Mesenchymal stem cell (in vitro differentiated cells and primary cell): ENCODE measurements around the gene PPP6R2.
A peak's percentile ranks its signal among the peaks of the same experiment; 100 is the strongest.
"Not testable (repeated sequence)": the region's sequence is repeated elsewhere in the genome, so short reads cannot be mapped to it uniquely, and the experiment has no call there.

Experiments
- DNase-seq: peaks from one replicate; pipeline ENCODE4 v3.0.0-alpha.2; 2013
- H2AFZ ChIP-seq: one replicate; pipeline ENCODE4 v1.6.1; 2013; ENCODE audit warnings: low read depth, mild to moderate bottlenecking, control low read depth, inconsistent platforms, low read length, moderate library complexity
- H2AK5ac ChIP-seq: 2 replicates; pipeline ENCODE4 v1.6.1; 2013; ENCODE audit warnings: low read length, moderate library complexity, mild to moderate bottlenecking, inconsistent platforms; ENCODE audit not compliant: severe bottlenecking
- H2BK120ac ChIP-seq: one replicate; pipeline ENCODE4 v1.6.1; 2013; ENCODE audit warnings: low read depth, mild to moderate bottlenecking, inconsistent platforms, low read length, moderate library complexity
- H2BK12ac ChIP-seq, 2 experiments: one replicate each; pipeline ENCODE4 v1.6.1; 2013; ENCODE audit warnings: inconsistent platforms in 2 of 2, low read length in 2 of 2, mild to moderate bottlenecking in 2 of 2, moderate library complexity in 2 of 2, control low read depth in 1 of 2
- H2BK15ac ChIP-seq: one replicate; pipeline ENCODE4 v1.6.1; 2013; ENCODE audit warnings: mild to moderate bottlenecking, low read depth, inconsistent platforms; ENCODE audit not compliant: poor library complexity, severe bottlenecking
- H2BK5ac ChIP-seq: 2 replicates; pipeline ENCODE4 v1.6.1; 2013; ENCODE audit warnings: low read depth, mild to moderate bottlenecking, low read length, control low read depth, inconsistent platforms; ENCODE audit not compliant: poor library complexity, severe bottlenecking
- H3K14ac ChIP-seq, 2 experiments: one replicate each; pipeline ENCODE4 v1.6.1; 2013; ENCODE audit warnings: inconsistent platforms in 2 of 2, low read length in 2 of 2, control low read depth in 1 of 2, mild to moderate bottlenecking in 1 of 2, moderate library complexity in 1 of 2
- H3K18ac ChIP-seq, 2 experiments: one replicate each; pipeline ENCODE4 v1.6.1; 2013; ENCODE audit warnings: inconsistent platforms in 2 of 2, low read length in 2 of 2, control low read depth in 1 of 2, low read depth in 1 of 2, mild to moderate bottlenecking in 1 of 2
- H3K23ac ChIP-seq, 2 experiments: one replicate each; pipeline ENCODE4 v1.6.1; 2013; ENCODE audit warnings: inconsistent platforms in 2 of 2, low read length in 2 of 2, mild to moderate bottlenecking in 2 of 2, moderate library complexity in 2 of 2, control low read depth in 1 of 2
- H3K27ac ChIP-seq: 2 replicates; pipeline ENCODE4 v1.5.1; 2013; ENCODE audit warnings: mild to moderate bottlenecking, moderate library complexity, low read length, control low read depth, inconsistent platforms; ENCODE audit not compliant: poor library complexity, severe bottlenecking
- H3K27me3 ChIP-seq, 2 experiments: 2 replicates each; pipeline versions ENCODE4 v1.6.1 to v1.7.0; 2013; ENCODE audit warnings: low read length in 2 of 2, mild to moderate bottlenecking in 2 of 2, moderate library complexity in 2 of 2, control low read depth in 1 of 2, inconsistent platforms in 1 of 2; ENCODE audit not compliant: control insufficient read depth in 1 of 2, insufficient read depth in 1 of 2
- H3K36me3 ChIP-seq, 2 experiments: 2 replicates each; pipeline versions ENCODE4 v1.6.1 to v1.7.0; 2013; ENCODE audit warnings: low read length in 2 of 2, control low read depth in 1 of 2, inconsistent platforms in 1 of 2, low read depth in 1 of 2, mild to moderate bottlenecking in 1 of 2; ENCODE audit not compliant: insufficient read depth in 2 of 2, control insufficient read depth in 1 of 2
- H3K4ac ChIP-seq, 2 experiments: one replicate each; pipeline ENCODE4 v1.6.1; 2013; ENCODE audit warnings: inconsistent platforms in 2 of 2, low read length in 2 of 2, mild to moderate bottlenecking in 2 of 2, moderate library complexity in 2 of 2, control low read depth in 1 of 2, low read depth in 1 of 2
- H3K4me1 ChIP-seq: 2 replicates; pipeline ENCODE4 v1.6.1; 2013; ENCODE audit warnings: low read depth, low read length, control low read depth; ENCODE audit not compliant: control insufficient read depth, insufficient read depth
- H3K4me2 ChIP-seq: 2 replicates; pipeline ENCODE4 v1.6.1; 2013; ENCODE audit warnings: low read length, mild to moderate bottlenecking, inconsistent platforms; ENCODE audit not compliant: poor library complexity, severe bottlenecking
- H3K4me3 ChIP-seq, 2 experiments: 2 replicates each; pipeline versions ENCODE4 v1.5.1 to v1.7.0; 2013; ENCODE audit warnings: low read length in 2 of 2, mild to moderate bottlenecking in 2 of 2, control low read depth in 1 of 2, low read depth in 1 of 2; ENCODE audit not compliant: insufficient read depth in 1 of 2
- H3K79me1 ChIP-seq: replicated peaks from 2 replicates; pipeline ENCODE4 v1.6.1; 2013; ENCODE audit warnings: mild to moderate bottlenecking, control low read depth, low read length, inconsistent platforms; ENCODE audit not compliant: poor library complexity, severe bottlenecking
- H3K9ac ChIP-seq: 2 replicates; pipeline ENCODE4 v1.7.0; 2013; ENCODE audit warnings: mild to moderate bottlenecking, low read length, moderate library complexity
- H3K9me3 ChIP-seq: 2 replicates; pipeline ENCODE4 v1.7.0; 2013; ENCODE audit warnings: mild to moderate bottlenecking, low read length; ENCODE audit not compliant: control insufficient read depth
- H4K8ac ChIP-seq: one replicate; pipeline ENCODE4 v1.6.1; 2013; ENCODE audit warnings: inconsistent platforms, mild to moderate bottlenecking, low read length, moderate library complexity
- H4K91ac ChIP-seq: one replicate; pipeline ENCODE4 v1.6.1; 2013; ENCODE audit warnings: mild to moderate bottlenecking, low read length, inconsistent platforms
- WGBS: methylation state at CpG from one replicate; pipeline ENCODE4 v1.1.7; 2013; ENCODE audit warnings: mixed read lengths; 5-methylcytosine and 5-hydroxymethylcytosine counted together

Gene PPP6R2

DNA sequence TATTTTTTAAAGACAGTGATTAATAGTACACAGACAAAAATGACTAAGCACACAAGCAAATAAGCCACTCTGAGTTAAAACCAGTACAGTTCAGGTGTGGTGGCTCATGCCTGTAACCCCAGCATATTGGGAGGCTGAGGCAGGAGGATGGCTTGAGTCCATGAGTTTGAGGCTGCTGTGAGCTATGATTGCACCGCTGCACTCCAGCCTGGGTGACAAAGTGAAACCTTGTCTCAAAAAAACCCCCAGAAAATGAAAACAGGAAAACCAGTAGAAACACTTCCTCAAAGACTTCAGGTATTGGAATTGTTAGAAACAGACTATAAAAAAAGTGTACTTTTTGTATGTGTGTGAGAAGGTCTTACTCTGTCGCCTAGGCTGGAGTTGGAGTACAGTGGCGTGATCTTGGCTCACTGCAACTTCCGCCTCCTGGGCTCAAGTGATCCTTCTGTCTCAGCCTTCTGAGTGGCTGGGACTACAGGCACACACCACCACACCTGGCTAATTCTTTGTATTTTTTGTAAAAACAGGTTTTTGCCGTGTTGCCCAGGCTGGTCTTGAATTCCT, 33.0 kb downstream of the PPP6R2 start:
- H3K4ac ChIP-seq = no peak overlapping the region
- no peak overlapping the region for H3K23ac ChIP-seq
- H3K4me3 ChIP-seq = no peak overlapping the region
- H2BK5ac ChIP-seq = no peak overlapping the region
- H2AFZ ChIP-seq = no peak overlapping the region
- H3K18ac ChIP-seq = no peak overlapping the region
- DNase-seq = no peak
- H2BK120ac ChIP-seq = no peak overlapping the region
- H4K91ac ChIP-seq = no peak overlapping the region
- no peak overlapping the region for H3K14ac ChIP-seq
- peaks cover 18% of the 10 kb centered on the region for H3K79me1 ChIP-seq
- no peak overlapping the region for H2AK5ac ChIP-seq
- no peaks in the 10 kb centered on the region for H3K4me1 ChIP-seq
- H3K9me3 ChIP-seq = no peaks in the 10 kb centered on the region
- no peak overlapping the region for H4K8ac ChIP-seq
- H2BK15ac ChIP-seq = no peak overlapping the region
- H3K36me3 ChIP-seq = peaks cover 45 to 69% of the 10 kb centered on the region in 2 experiments
- no peak overlapping the region for H3K4me2 ChIP-seq
- H3K9ac ChIP-seq = no peak overlapping the region
- H2BK12ac ChIP-seq = no peak overlapping the region
- H3K27ac ChIP-seq = no peak overlapping the region
- WGBS = 100% methylated on average over 4 of the region's 5 CpGs
- no peaks in the 10 kb centered on the region for H3K27me3 ChIP-seq

GRCh38 chr22:50381021-50381555, 38.0 kb downstream of the PPP6R2 start:
- H4K8ac ChIP-seq, H2BK12ac ChIP-seq, H3K4me3 ChIP-seq, H3K14ac ChIP-seq, H3K4me2 ChIP-seq, H3K9ac ChIP-seq, DNase-seq, H3K4ac ChIP-seq, H3K27me3 ChIP-seq, H3K27ac ChIP-seq, H2AK5ac ChIP-seq, H3K9me3 ChIP-seq, H3K23ac ChIP-seq, H2AFZ ChIP-seq, H2BK5ac ChIP-seq, H3K18ac ChIP-seq, H2BK15ac ChIP-seq, H3K4me1 ChIP-seq, H2BK120ac ChIP-seq: not testable (repeated sequence)
- WGBS = 95% methylated on average over 11 of the region's 15 CpGs
- H3K36me3 ChIP-seq = peaks cover 38 to 43% of the 10 kb centered on the region in 2 experiments
- peak overlapping the region; percentile 75 for H4K91ac ChIP-seq
- peaks cover 12% of the 10 kb centered on the region for H3K79me1 ChIP-seq

GRCh38 chr22:50396751-50397370, 53.7 kb downstream of the PPP6R2 start:
- Histone ChIP-seq H2AK5ac (no peak overlapping the region), H2BK5ac (no peak overlapping the region), H3K9ac (peak overlapping the region; percentile 22), H3K27ac (no peak overlapping the region), H3K4me1 (peaks cover 16% of the 10 kb centered on the region), H3K9me3 (no peaks in the 10 kb centered on the region), H3K4me2 (no peak overlapping the region), H4K8ac (peak overlapping the region; percentile 89), H3K36me3 (peaks cover 44 to 52% of the 10 kb centered on the region in 2 experiments), H3K79me1 (peaks cover 34% of the 10 kb centered on the region), H2BK12ac (peak overlapping the region; percentile 18 to 88), H3K18ac (peak overlapping the region; percentile 31 to 89), H4K91ac (peak overlapping the region; percentile 4), H2BK120ac (peak overlapping the region; percentile 11), H3K4ac (peak overlapping the region; percentile 46 to 82), H2BK15ac (no peak overlapping the region), H3K27me3 (no peaks in the 10 kb centered on the region), H2AFZ (no peak overlapping the region), H3K23ac (peak overlapping the region in 1 of 2 experiments; percentile 2), H3K14ac (peak overlapping the region in 1 of 2 experiments; percentile 75), H3K4me3 (no peak overlapping the region)
- DNase-seq = peak; percentile 57
- WGBS = 24% methylated on average over 4 of the region's 6 CpGs

- Histone ChIP-seq H3K4me1 (peaks cover 17% of the 10 kb centered on the region), H2BK120ac (peak overlapping the region; percentile 93), H3K18ac (peak overlapping the region; percentile 77 to 89), H3K9ac (peak overlapping the region; percentile 22), H3K4ac (peak overlapping the region in 1 of 2 experiments; percentile 82), H2BK12ac (peak overlapping the region; percentile 30 to 92), H3K36me3 (peaks cover 42 to 47% of the 10 kb centered on the region in 2 experiments), H3K79me1 (peaks cover 34% of the 10 kb centered on the region), H4K8ac (peak overlapping the region; percentile 79)
- not testable (repeated sequence) for H3K23ac ChIP-seq, H4K91ac ChIP-seq, H2AK5ac ChIP-seq, H3K27ac ChIP-seq, H3K14ac ChIP-seq, DNase-seq, H2BK5ac ChIP-seq, H2AFZ ChIP-seq, H2BK15ac ChIP-seq, H3K4me2 ChIP-seq, H3K9me3 ChIP-seq, H3K27me3 ChIP-seq, H3K4me3 ChIP-seq
- WGBS = 71% methylated on average over 3 of the region's 4 CpGs
These were observed 54.4 kb downstream of the PPP6R2 start for GRCh38 chr22:50397371-50398060.
